GM19395 (cell line): Measurements from ENCODE around the gene PKP4.
"Not testable (repeated sequence)": the region's sequence is repeated elsewhere in the genome, so short reads cannot be mapped to it uniquely, and the experiment has no call there.

ENCODE experiments used
- ATAC-seq: cut with Tn5 transposase; IDR thresholded peaks from one replicate; pipeline ENCODE4 v1.9.1; 2021; ENCODE audit warnings: mild to moderate bottlenecking, moderate library complexity; ENCODE audit not compliant: unreplicated experiment

Gene PKP4

GRCh38 chr2:158704724-158705465 lies 248.1 kb downstream of the PKP4 start:
- not testable (repeated sequence) for ATAC-seq

- ATAC-seq, result no peak
Observed at GRCh38 chr2:158712791-158713522, 256.2 kb downstream of the PKP4 start.

GRCh38 chr2:158713523-158714138 lies 256.9 kb downstream of the PKP4 start:
- ATAC-seq, result no peak

GRCh38 chr2:158714420-158714819 lies 257.7 kb downstream of the PKP4 start:
- ATAC-seq, result no peak

- no peak for ATAC-seq
Observed at GRCh38 chr2:158715357-158715756, 258.6 kb downstream of the PKP4 start.

- ATAC-seq, result no peak
Observed at GRCh38 chr2:158716121-158716791, 259.5 kb downstream of the PKP4 start.

- no peak for ATAC-seq
Observed at GRCh38 chr2:158716921-158717320, 260.2 kb downstream of the PKP4 start.

- ATAC-seq, result no peak
Observed at GRCh38 chr2:158717366-158718195, 260.8 kb downstream of the PKP4 start.

- no peak for ATAC-seq
Observed at GRCh38 chr2:158718196-158718585, 261.4 kb downstream of the PKP4 start.

GRCh38 chr2:158718851-158719250 lies 262.1 kb downstream of the PKP4 start:
- no peak for ATAC-seq

GRCh38 chr2:158719403-158719802 lies 262.7 kb downstream of the PKP4 start:
- ATAC-seq, result no peak

GRCh38 chr2:158722266-158723105 lies 265.7 kb downstream of the PKP4 start:
- ATAC-seq, result no peak

- ATAC-seq, result no peak
Observed at GRCh38 chr2:158723181-158723838, 266.6 kb downstream of the PKP4 start.

- ATAC-seq, result no peak
Observed at GRCh38 chr2:158723921-158724802, 267.4 kb downstream of the PKP4 start.

- no peak for ATAC-seq
Observed at GRCh38 chr2:158724803-158725381, 268.1 kb downstream of the PKP4 start.

- no peak for ATAC-seq
Observed at GRCh38 chr2:158725441-158725891, 268.7 kb downstream of the PKP4 start.

GRCh38 chr2:158726911-158727592 lies 270.3 kb downstream of the PKP4 start:
- no peak for ATAC-seq
